ENCODE measurements around the gene EPS8L3.
"Not testable (repeated sequence)": the region's sequence is repeated elsewhere in the genome, so short reads cannot be mapped to it uniquely, and the experiment has no call there.

The EPS8L3 gene, protein sequence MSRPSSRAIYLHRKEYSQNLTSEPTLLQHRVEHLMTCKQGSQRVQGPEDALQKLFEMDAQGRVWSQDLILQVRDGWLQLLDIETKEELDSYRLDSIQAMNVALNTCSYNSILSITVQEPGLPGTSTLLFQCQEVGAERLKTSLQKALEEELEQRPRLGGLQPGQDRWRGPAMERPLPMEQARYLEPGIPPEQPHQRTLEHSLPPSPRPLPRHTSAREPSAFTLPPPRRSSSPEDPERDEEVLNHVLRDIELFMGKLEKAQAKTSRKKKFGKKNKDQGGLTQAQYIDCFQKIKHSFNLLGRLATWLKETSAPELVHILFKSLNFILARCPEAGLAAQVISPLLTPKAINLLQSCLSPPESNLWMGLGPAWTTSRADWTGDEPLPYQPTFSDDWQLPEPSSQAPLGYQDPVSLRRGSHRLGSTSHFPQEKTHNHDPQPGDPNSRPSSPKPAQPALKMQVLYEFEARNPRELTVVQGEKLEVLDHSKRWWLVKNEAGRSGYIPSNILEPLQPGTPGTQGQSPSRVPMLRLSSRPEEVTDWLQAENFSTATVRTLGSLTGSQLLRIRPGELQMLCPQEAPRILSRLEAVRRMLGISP

DNA sequence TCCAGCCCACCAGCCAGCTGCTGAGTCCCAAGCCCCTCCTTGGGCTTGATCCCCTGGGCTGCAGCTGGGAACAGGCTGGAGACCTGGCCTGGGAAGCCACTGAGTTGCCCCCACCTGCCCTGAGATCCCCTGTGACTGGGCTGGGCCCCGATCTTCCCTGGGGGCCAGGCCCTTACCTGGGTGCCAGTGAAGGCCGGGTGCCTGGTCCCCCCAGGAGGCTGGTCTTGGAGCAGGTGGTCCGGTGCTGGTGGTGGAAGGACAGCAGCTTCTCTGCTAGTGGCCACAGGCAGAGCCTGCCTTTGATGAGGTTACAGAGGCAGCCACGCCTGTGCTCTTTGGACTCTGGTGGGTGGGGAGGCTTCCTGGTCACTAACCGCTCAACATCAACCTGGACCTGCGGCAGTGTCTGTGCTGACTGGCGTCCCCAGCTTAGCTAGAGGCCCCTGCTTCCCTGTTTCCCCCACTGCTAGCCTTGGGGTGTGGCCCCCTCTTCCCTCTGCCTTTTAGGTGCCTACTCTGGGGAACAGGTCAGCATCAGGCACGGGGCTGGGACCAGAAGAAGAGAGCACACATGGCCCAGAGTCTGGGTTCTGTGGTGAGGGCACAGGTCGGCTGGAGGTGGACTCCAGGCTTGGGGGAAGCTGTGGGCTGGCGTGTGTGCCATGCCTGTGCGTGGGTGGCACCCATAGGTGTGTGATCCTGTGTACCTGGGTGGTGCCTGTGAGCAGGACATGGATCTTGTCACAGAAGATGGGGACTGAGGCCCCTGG is at the start of gene EPS8L3:
TSS of gene EPS8L3 (minus strand) at position 278 of the 770 bp plus-strand sequence. CDS start 2,174 bp downstream, outside the sequence.
- DNase-seq = no peak

DNA sequence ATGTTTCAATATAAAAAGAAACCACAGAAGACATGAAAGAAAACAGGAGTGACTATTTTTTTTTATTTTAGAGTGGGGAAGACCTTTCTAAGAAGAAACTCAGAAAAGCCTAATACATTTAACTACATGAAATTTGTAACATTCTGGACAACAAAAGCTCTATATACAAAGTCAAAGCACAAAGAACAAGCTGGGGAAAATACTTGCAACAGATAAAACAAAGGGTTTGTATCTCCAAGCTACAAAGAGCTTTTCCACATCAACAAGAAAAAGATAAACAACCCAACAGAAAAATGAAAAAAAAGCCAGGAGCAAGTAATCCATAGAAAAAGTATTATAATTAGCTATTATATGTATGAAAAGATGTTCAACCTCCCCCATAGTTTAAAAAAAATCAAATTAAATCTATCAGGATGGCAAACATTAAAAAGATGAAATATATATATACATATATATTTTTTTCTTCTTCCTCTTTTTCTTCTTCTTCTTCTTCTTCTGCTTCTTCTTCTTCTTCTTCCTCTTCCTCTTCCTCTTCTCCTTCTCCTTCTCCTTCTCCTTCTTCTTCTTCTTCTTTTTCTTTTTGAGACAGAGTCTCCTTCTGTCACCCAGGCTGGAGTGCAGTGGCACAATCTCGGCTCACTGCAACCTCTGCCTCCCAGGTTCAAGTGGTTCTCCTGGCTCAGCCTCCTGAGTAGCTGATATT is 49.1 kb upstream of the EPS8L3 start:
- DNase-seq = no peak

DNA sequence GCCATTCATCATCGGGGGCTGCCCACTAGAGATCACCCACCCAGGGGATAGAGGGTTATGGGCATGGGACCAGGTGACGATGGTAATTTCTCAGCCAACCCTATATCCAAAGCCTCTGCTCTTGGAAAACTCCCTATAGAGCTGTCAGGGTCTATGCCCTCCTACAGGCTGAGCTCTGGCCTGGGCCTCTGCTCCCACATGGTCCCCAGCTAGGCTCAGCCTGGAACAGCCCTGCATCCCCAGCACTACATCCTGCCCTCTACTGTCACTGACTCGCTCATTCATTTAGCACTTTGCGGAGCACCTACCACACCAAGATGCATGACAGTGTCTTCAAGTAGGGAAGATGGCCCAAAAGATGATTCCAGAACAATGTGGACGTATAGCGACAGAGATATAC is 45.0 kb upstream of the EPS8L3 start:
- DNase-seq = no peak

DNA sequence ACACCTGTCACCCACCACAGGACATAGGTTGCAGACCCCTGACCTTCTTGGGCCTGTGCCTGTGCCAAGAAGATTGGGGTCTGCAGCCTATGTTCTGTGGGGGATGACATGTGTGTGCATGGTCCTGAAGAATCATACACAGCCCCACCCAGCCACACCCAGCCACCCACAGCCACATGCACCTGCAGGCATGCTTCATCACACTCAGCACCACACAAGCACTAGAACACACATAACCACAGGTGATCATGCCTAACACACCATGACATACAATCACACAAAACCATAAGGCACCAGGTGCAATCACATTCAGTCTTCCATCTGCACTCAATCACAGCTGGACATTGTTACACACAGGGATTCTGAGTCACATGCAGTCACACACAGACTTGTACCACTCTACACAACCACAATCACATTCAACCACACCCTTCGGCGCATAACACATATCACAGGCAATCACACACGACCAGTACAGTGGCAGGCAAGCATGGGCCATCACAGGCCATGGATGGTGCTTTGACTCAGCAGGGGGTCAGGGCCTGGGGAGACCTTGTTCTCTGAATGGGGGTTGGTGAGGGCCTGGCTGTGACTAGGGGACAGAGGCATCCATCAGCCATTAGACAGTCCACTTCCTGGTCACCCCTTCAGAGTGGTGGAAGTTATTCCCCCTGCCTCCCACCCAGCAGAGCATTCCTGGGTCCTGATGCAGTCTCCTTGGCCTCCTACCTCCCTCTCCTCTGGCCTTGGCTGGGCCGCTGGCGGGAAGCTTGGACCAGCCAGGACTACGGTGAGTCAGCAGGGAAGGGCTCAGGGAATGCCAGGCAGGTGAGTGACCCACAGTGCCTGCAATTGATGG is 44.3 kb upstream of the EPS8L3 start:
- DNase-seq = no peak

DNA sequence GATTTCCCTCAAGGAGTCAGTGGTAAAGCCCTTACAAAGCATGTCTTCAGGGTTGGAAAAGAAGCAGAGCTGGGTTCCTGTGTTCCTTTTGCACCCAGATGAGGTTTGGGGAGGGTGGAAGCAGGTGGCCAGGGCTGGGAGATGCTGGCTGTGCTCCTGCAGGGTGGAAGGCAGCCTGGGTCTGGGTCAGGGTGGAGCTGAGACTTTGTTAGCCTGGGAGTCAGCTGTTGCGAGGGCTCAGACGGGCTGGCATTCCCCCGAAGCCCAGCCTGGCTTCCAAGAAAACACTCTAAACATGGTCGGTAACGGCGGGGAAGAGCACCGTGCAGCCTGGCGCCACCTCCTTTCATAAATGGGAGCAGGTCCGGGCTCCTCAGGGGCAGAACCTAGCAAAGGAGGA is 43.7 kb upstream of the EPS8L3 start:
- DNase-seq = no peak

DNA sequence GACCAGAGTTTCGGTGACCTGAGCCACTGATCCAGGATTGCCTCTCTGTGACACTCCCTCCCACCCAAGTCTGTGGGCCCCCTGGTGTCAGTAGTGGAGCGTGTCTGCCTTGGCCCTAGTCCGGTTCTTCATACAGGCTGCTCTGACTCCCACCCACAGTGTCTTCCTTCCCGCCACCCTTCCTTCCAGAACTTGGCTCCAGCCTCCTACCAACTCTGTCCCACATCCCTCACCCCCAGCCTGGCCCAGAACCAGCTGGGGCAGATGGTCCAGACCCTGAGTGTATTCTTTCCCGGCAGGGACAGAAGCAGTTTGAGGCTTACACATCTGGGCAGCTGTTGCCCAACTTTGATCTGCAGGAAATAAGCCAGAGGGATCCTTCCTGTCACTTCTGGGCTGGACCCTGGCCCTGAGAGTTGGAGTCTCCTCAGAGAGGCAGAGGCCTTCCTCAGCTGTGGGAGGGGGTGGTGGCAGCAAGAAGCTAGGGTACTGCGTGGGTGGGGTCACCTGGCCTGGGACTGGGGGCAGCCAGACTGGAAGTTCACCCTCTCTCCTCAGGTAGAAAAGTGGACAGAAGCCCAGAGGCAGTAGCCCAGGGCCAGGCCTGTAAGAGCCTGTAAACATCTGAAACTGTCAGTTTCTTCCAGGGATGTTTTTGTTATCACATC is 43.1 kb upstream of the EPS8L3 start:
- no peak for DNase-seq

DNA sequence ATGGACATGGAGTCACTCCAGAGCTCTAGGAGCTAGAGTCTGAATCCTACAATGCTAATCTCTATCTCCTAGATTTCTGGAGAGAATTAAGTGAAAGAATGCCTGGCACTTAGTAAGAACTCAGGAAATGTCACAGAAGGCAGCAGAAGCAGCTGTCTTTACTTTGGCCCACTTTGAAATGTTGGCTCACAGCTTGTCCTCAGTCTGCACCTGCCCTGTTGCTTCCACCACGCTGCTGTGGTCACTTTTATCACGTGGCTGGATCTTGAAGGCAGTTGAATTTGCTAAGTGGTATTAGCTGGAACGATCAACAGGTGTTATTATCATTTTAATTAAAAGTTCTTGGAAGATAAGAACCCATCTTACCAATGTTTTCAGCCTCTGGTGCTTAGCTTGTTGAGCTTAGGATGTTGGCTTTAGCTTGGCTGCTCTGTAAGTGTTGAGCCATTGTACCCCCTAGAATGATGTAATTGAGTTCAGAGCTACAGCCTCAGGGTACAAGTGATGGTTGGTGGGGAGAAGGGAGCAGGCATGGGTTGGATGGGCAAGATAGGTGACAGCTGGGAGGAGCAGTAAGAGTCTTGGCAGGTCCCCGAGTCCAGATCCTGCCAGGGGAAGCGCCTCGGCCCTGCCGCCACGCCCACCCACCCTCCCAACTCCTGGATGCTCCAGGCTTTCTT is 41.9 kb upstream of the EPS8L3 start:
- DNase-seq = no peak

DNA sequence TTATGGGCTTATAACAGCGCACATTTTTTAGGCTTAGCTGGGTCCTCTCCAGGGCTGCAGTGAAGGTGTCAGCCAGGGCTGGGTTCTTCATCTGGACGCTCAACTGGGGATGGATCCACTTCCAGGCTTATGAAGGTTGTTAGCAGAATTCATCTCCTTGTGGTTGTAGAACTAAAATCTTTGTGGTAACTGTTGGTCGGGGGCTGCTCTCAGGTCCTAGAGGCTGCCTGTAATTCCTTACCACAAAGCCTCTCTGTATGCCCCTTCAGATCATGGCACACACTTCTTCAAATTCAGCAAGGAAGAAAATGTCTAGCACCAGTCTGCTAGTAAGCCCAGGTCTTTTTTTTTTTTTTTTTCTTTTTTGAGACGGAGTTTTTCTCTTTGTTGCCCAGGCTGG is 40.9 kb upstream of the EPS8L3 start:
- DNase-seq = no peak

DNA sequence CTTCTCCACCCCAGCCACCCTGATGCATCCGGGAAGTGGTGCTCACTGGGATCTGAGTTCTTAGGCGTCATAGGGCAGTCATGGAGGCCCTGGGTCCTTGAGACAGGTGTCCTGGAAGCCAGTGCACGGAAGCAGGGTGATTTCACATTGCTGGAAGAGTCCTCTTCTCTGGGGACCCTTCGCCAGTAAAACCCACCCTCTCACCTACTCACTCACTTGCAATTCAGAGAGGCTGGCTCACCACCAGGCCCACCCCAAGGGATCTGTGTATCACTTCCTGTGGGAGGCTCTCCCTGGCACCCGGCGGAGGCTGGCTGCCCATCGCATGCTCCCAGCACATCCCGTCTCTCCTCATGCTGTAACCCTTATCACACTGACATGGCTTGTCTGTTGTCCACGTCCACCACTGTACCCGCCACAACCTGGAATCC is 40.2 kb upstream of the EPS8L3 start:
- no peak for DNase-seq

DNA sequence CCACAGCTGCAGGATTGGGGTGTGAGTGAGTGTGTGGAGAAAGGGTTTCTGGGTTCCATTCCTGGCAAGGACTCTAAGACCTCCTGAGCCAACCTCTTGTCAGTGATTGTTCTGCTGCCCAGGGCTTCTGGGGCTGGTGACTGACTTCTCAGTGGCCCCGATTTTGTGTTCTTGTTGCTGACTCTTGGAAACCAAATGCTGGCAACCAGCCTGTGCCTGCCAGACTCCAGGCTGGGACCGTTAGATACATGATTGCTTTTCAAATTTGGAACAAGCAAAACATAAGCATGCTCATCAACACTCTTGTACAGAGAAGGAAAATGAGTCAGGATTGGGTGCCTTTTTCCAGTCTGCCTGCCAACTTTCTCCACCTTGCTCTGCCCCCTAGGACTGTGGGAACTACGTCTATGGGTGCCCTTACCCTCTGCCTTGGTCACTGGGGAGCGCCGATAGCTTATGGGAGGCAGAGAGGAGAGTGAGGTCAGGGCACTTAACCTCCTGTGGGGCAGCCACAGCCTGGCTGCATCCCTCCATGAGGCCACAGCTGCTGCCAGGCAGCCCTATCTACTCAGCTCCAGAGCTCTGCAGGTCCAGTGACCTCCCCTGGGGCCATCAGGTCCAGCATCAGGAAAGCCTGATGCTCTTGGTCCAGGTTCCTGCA is 39.3 kb upstream of the EPS8L3 start:
- DNase-seq = no peak

DNA sequence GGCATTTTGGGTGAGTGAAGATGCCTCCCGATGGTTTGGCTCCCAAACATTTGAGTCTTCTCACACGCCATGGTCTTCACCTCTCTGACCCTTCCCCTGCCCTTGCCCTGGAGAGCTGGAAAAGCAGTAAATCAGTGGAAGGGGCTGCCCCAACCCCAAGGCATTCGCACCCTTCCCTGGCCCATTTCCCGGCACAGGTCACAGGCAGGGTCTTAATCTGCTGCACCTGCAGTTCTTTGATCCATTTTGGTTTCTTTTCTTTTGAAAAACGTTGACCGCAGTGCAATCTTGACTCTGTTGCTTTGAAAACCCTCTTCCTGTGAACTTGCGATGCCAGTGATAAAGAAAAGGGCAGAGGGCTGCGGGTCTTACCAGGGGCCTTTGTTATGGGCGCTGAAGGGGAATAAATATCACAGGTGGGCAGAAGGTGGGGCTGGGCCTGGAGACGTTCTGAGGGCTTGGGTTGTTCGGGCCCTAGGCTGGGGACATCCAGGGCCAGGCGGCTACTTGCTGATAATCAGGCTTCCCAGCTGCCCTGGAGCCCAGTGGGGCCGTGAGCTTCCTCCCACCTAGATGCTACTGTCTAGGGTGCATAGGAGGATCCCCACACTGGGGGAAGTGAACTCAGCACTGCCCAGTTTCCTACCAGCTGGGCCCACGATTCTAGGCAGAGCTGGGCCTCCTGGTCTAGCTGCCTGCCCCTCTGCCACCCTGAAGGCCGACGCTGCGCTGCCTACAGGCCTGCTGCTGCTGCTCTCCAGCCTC is 38.6 kb upstream of the EPS8L3 start:
- no peak for DNase-seq

DNA sequence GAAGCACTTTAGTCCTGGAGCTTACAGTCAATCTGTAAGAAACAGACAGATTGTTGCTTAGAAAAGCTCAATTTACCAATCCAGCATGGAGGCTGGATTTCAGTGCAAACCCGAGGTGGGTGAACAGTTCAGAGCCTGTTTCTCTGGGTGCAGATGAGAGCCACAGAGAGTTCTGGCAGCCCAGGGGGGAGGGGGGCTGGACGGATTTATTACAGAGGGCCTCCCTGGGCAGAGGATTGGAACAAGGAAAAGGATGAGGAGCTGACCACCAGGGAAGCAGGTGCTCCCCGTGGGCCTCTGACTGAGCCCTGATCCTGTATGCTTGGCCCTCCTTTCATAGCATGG is 38.0 kb upstream of the EPS8L3 start:
- DNase-seq = no peak

DNA sequence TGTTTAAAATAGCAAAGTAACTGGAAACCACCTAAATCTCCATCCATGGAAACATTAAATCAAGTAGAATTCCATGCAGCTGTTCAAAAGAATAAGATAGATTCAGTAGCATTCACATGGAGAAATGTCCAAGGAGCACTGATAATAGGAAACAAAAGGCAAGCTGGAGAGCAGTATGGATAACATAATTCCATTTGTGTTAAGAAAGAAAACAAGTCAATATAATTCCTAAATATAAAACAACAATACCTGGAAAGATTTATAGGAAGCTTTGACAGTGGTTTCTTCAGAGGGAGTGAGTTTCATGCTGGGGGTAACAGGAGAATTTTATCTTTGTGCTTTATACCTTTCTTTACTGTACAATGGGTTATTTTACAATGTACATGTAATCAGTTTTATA is 36.6 kb upstream of the EPS8L3 start:
- DNase-seq = no peak

DNA sequence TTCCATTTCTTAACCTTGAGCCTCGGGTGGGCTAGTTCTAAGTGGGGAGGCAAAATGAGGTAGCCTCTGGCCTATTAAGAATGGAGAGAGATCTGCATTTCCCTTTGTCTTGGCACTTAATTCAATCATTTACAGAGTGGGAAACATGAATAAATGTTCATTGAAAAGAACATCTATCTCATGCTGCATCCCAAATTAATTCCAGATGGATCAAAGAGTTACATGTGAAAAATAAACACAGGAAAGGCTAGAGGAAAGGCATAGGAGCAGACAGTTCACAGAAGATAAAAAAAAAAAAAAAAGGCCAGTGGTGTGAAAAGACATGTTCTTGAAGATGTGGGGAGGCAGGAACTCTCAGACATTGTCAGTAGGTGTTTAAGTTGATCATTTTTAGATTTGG is 35.7 kb upstream of the EPS8L3 start:
- DNase-seq = no peak

DNA sequence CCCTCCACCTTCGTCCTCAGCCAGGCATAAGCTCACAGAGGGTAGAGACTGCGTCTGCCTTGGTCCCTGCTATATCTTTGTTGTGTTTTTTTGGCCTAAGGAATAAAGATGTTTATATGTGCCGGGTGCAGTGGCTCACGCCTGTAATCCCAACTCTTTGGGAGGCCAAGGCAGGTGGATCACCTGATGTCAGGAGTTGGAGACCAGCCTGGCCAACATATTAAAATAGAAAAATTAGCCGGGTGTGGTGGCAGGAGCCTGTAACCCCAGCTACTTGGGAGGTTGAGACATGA is 33.5 kb upstream of the EPS8L3 start:
- not testable (repeated sequence) for DNase-seq

DNA sequence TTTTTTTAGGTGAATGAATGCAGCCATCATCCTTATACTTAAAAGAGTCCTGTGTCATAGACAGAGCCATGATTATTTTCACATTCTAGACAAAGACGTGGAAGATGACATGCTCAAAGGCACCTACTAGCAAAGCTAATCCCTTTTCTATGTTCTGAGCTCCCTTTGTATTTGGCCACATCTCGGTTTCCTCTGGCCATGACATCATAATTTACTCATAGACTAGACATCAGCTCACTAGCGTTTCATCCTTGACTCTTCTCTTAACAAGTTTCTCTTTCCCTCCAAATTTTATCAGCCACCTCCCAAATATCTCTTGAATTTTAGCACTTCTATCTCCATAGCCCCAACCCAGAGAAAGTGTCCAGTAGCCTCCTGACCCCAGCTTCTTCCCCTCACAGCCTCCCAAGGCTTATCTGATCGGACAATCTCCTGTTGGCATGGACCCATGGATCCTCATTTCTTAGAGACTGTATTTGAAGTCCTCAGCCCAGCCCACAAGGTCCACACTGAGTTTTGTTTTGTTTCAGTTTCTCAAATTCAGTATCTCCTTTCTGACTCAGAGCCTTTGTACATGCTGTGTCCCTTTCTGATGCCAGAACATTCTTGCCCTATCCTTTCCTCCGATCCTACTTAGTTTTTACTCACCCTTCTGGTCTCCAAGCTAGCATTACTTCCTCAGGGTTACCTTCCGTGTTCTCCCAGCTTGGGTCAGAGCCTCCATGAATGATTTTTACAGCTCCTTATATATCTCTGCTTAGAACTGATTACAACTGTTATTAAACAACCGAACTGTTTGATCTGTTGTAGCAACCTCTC is 33.0 kb upstream of the EPS8L3 start:
- no peak for DNase-seq

DNA sequence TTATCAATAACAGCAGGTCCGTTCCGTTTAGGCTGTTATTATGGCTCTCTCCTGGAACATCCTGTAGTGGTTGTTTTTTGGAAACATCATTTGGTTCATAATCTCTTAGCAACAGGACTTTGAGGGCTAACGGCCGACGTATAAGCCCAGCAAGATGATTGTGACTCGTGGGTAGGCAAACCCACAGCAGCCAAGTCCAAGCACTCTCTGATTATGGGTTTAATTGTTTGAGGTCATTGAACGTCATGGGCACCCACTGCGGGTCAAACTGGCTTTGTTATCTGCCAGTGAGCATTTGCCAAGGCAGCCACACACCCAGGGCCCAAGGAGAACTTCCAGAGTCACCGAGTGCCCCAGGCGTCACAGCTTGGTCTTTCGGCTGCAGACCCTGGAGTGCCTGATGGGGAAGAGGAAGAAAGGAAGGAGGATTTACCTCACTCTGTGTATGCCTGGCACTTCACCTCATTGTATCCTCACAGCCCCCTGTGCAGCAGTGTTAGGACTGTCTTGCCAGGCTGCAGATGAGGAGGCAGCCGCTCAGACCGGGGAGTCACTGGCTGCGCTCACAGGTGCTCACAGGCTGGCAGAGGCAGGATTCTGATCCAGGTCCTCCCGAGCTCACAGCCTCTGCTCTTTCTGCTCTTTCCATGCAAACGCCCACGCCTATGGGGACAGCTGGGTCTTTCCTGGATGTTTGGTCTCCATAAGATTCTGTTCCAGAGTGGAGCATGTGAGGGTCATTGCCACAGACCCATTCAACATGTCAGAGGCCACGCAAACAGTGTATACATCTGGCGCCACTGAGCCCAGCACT is 30.8 kb upstream of the EPS8L3 start:
- no peak for DNase-seq
